ENCODE results near the gene GATA5.

The GATA5 gene

GRCh38 chr20:62475772-62476055 is at the start of gene GATA5:
GATA5 (minus strand) TSS chr20:62475995; CDS start chr20:62475521, 474 bp downstream.
- no peak for DNase-seq

GRCh38 chr20:62525014-62525413 is 49.2 kb upstream of the GATA5 start:
- DNase-seq = no peak

GRCh38 chr20:62524505-62524911 is 48.7 kb upstream of the GATA5 start:
- no peak for DNase-seq

- no peak for DNase-seq
These were observed 47.8 kb upstream of the GATA5 start for GRCh38 chr20:62523473-62524203.

GRCh38 chr20:62522748-62523396 is 47.1 kb upstream of the GATA5 start:
- DNase-seq = no peak

- no peak for DNase-seq
These were observed 44.0 kb upstream of the GATA5 start for GRCh38 chr20:62519826-62520225.

GRCh38 chr20:62518911-62519310 is 43.1 kb upstream of the GATA5 start:
- no peak for DNase-seq

- DNase-seq = no peak
These were observed 42.3 kb upstream of the GATA5 start for GRCh38 chr20:62517901-62518610.

- no peak for DNase-seq
These were observed 41.4 kb upstream of the GATA5 start for GRCh38 chr20:62517168-62517567.

GRCh38 chr20:62516338-62516737 is 40.5 kb upstream of the GATA5 start:
- no peak for DNase-seq

- DNase-seq = no peak
These were observed 40.0 kb upstream of the GATA5 start for GRCh38 chr20:62515826-62516225.

GRCh38 chr20:62515280-62515679 is 39.5 kb upstream of the GATA5 start:
- no peak for DNase-seq

GRCh38 chr20:62513991-62514390 is 38.2 kb upstream of the GATA5 start:
- no peak for DNase-seq

- DNase-seq = peak; percentile 44
These were observed 36.3 kb upstream of the GATA5 start for GRCh38 chr20:62511915-62512610.

GRCh38 chr20:62511300-62511914 is 35.6 kb upstream of the GATA5 start:
- DNase-seq = no peak

GRCh38 chr20:62508641-62509051 is 32.9 kb upstream of the GATA5 start:
- no peak for DNase-seq

GRCh38 chr20:62507991-62508640 is 32.3 kb upstream of the GATA5 start:
- DNase-seq = no peak

GRCh38 chr20:62507323-62507722 is 31.5 kb upstream of the GATA5 start:
- DNase-seq = no peak

- DNase-seq = no peak
These were observed 31.0 kb upstream of the GATA5 start for GRCh38 chr20:62506791-62507190.

- no peak for DNase-seq
These were observed 30.3 kb upstream of the GATA5 start for GRCh38 chr20:62506087-62506486.

- no peak for DNase-seq
These were observed 29.7 kb upstream of the GATA5 start for GRCh38 chr20:62505337-62506045.

GRCh38 chr20:62504323-62504722 is 28.5 kb upstream of the GATA5 start:
- no peak for DNase-seq
